IPS-18a (cell line): ENCODE measurements around the gene APLNR.

ENCODE experiments used
- H3K27ac ChIP-seq: one replicate; pipeline ENCODE4 v1.5.1; 2013; ENCODE audit warnings: low read length
- H3K27me3 ChIP-seq: one replicate; pipeline ENCODE4 v1.6.1; 2013; ENCODE audit warnings: mild to moderate bottlenecking, low read length; ENCODE audit not compliant: control insufficient read depth, insufficient read depth
- H3K36me3 ChIP-seq: one replicate; pipeline ENCODE4 v1.6.1; 2013; ENCODE audit warnings: low read depth, low read length; ENCODE audit not compliant: control insufficient read depth
- H3K4me1 ChIP-seq: one replicate; pipeline ENCODE4 v1.6.1; 2013; ENCODE audit warnings: low read depth, low read length; ENCODE audit not compliant: control insufficient read depth
- H3K4me3 ChIP-seq: one replicate; pipeline ENCODE4 v1.5.1; 2013; ENCODE audit warnings: low read length
- H3K9ac ChIP-seq: one replicate; pipeline ENCODE4 v1.6.1; 2013; ENCODE audit warnings: mild to moderate bottlenecking, low read length, moderate library complexity
- H3K9me3 ChIP-seq: one replicate; pipeline ENCODE4 v1.6.1; 2013; ENCODE audit warnings: low read depth, low read length; ENCODE audit not compliant: control insufficient read depth

Gene APLNR

GRCh38 chr11:57213342-57214097 is 23.5 kb downstream of the APLNR start:
- Histone ChIP-seq H3K4me3 (peak overlapping the region; percentile 26), H3K9ac (peak overlapping the region; percentile 19), H3K9me3 (no peaks in the 10 kb centered on the region), H3K4me1 (peaks cover 29% of the 10 kb centered on the region), H3K27ac (peak overlapping the region; percentile 19), H3K27me3 (no peaks in the 10 kb centered on the region), H3K36me3 (no peaks in the 10 kb centered on the region)

GRCh38 chr11:57210781-57211180 is 26.3 kb downstream of the APLNR start:
- Histone ChIP-seq H3K9me3 (no peaks in the 10 kb centered on the region), H3K36me3 (no peaks in the 10 kb centered on the region), H3K4me1 (peaks cover 30% of the 10 kb centered on the region), H3K27me3 (no peaks in the 10 kb centered on the region), H3K4me3 (no peak overlapping the region), H3K9ac (no peak overlapping the region), H3K27ac (no peak overlapping the region)

- no peak overlapping the region for H3K27ac ChIP-seq
- H3K36me3 ChIP-seq: no peaks in the 10 kb centered on the region
- no peak overlapping the region for H3K4me3 ChIP-seq
- no peaks in the 10 kb centered on the region for H3K9me3 ChIP-seq
- no peaks in the 10 kb centered on the region for H3K27me3 ChIP-seq
- H3K9ac ChIP-seq: no peak overlapping the region
- peaks cover 23% of the 10 kb centered on the region for H3K4me1 ChIP-seq
These were observed 29.9 kb downstream of the APLNR start for GRCh38 chr11:57207168-57207567.

GRCh38 chr11:57205041-57205641 is 31.9 kb downstream of the APLNR start:
- H3K4me3 ChIP-seq: peak overlapping the region; percentile 26
- no peak overlapping the region for H3K9ac ChIP-seq
- no peaks in the 10 kb centered on the region for H3K9me3 ChIP-seq
- no peaks in the 10 kb centered on the region for H3K36me3 ChIP-seq
- H3K27ac ChIP-seq: no peak overlapping the region
- H3K4me1 ChIP-seq: peaks cover 17% of the 10 kb centered on the region
- no peaks in the 10 kb centered on the region for H3K27me3 ChIP-seq

GRCh38 chr11:57203882-57204480 is 33.1 kb downstream of the APLNR start:
- peaks cover 17% of the 10 kb centered on the region for H3K4me1 ChIP-seq
- H3K4me3 ChIP-seq: no peak overlapping the region
- H3K27ac ChIP-seq: no peak overlapping the region
- no peaks in the 10 kb centered on the region for H3K27me3 ChIP-seq
- no peak overlapping the region for H3K9ac ChIP-seq
- H3K36me3 ChIP-seq: no peaks in the 10 kb centered on the region
- no peaks in the 10 kb centered on the region for H3K9me3 ChIP-seq

GRCh38 chr11:57203359-57203758 is 33.7 kb downstream of the APLNR start:
- no peaks in the 10 kb centered on the region for H3K9me3 ChIP-seq

GRCh38 chr11:57202281-57202680 is 34.8 kb downstream of the APLNR start:
- H3K27me3 ChIP-seq: no peaks in the 10 kb centered on the region
- H3K36me3 ChIP-seq: no peaks in the 10 kb centered on the region
- H3K27ac ChIP-seq: no peak overlapping the region
- no peaks in the 10 kb centered on the region for H3K9me3 ChIP-seq
- no peak overlapping the region for H3K4me3 ChIP-seq
- no peak overlapping the region for H3K9ac ChIP-seq
- H3K4me1 ChIP-seq: peaks cover 17% of the 10 kb centered on the region

More at GRCh38 chr11:57203359-57203758, 33.7 kb downstream of the APLNR start:
- Histone ChIP-seq H3K27ac (no peak overlapping the region), H3K36me3 (no peaks in the 10 kb centered on the region), H3K4me3 (no peak overlapping the region), H3K9ac (no peak overlapping the region), H3K27me3 (no peaks in the 10 kb centered on the region), H3K4me1 (peaks cover 17% of the 10 kb centered on the region)

- Histone ChIP-seq H3K27ac (no peak overlapping the region), H3K4me3 (no peak overlapping the region), H3K4me1 (peaks cover 17% of the 10 kb centered on the region), H3K9ac (no peak overlapping the region), H3K36me3 (no peaks in the 10 kb centered on the region), H3K9me3 (no peaks in the 10 kb centered on the region), H3K27me3 (no peaks in the 10 kb centered on the region)
These were observed 36.1 kb downstream of the APLNR start for GRCh38 chr11:57200917-57201316.

GRCh38 chr11:57199330-57199729 is 37.7 kb downstream of the APLNR start:
- peaks cover 2% of the 10 kb centered on the region for H3K4me1 ChIP-seq
- H3K27ac ChIP-seq: no peak overlapping the region
- no peaks in the 10 kb centered on the region for H3K36me3 ChIP-seq
- no peak overlapping the region for H3K9ac ChIP-seq
- no peaks in the 10 kb centered on the region for H3K9me3 ChIP-seq
- H3K4me3 ChIP-seq: no peak overlapping the region
- no peaks in the 10 kb centered on the region for H3K27me3 ChIP-seq

- Histone ChIP-seq H3K9me3 (no peaks in the 10 kb centered on the region), H3K27ac (no peak overlapping the region), H3K4me3 (no peak overlapping the region), H3K4me1 (no peaks in the 10 kb centered on the region), H3K27me3 (no peaks in the 10 kb centered on the region), H3K36me3 (no peaks in the 10 kb centered on the region), H3K9ac (no peak overlapping the region)
These were observed 39.3 kb downstream of the APLNR start for GRCh38 chr11:57197762-57198161.

- H3K9ac ChIP-seq: no peak overlapping the region
- peaks cover 5% of the 10 kb centered on the region for H3K4me1 ChIP-seq
- H3K4me3 ChIP-seq: no peak overlapping the region
- H3K36me3 ChIP-seq: no peaks in the 10 kb centered on the region
- no peaks in the 10 kb centered on the region for H3K27me3 ChIP-seq
- no peak overlapping the region for H3K27ac ChIP-seq
- H3K9me3 ChIP-seq: no peaks in the 10 kb centered on the region
These were observed 40.5 kb downstream of the APLNR start for GRCh38 chr11:57196596-57196995.
